Adrenal gland (tissue), 5 donors: ENCODE results near the gene CCDC200.

Experiments
- CTCF ChIP-seq, 6 experiments: fragments of 450-650 bp in 4 of 6; fragments of 200-600 bp in 2 of 6; sonication (generic) in 1 of 6; IDR thresholded peaks; 1 replicate in 5 of 6; 2 replicates in 1 of 6; pipeline versions ENCODE4 v1.5.1 to v1.8.0; 2016 to 2021; ENCODE audit warnings: antibody characterized with exemption in 6 of 6, mild to moderate bottlenecking in 2 of 6, moderate library complexity in 1 of 6
- POLR2A ChIP-seq, 2 donors: fragments of 450-650 bp; IDR thresholded peaks; one replicate each; pipeline ENCODE4 v1.6.1; 2017; ENCODE audit warnings: antibody characterized with exemption in 2 of 2, mild to moderate bottlenecking in 2 of 2, moderate library complexity in 1 of 2
- donor health status: DM: no; HTN: no; CAD: no.

GRCh38 chr17:43183921-43184320 is 44.5 kb downstream of the CCDC200 start:
- TF ChIP-seq CTCF (IDR thresholded peaks at IDR 0.05) (no peak), POLR2A (IDR thresholded peaks at IDR 0.05) (no peak)
